Activated CD4-positive, alpha-beta memory T cell treated with anti-CD3 and anti-CD28 coated beads for 36 hours (primary cell): ENCODE data around the gene HDGFL2. TPM values are rescaled to one million over a fixed set of nuclear protein-coding genes. Genes with fewer than 3 reads are reported as not detected.
"Not testable (repeated sequence)": the region's sequence is repeated elsewhere in the genome, so short reads cannot be mapped to it uniquely, and the experiment has no call there.

Experiments used
- CTCF ChIA-PET: fragments of 350-600 bp; sonication (Branson Sonifier 250); formaldehyde crosslinking; loops from one replicate; lab custom pipeline; 2021; ENCODE audit warnings: antibody characterized with exemption, inconsistent platforms; lab: Charles Lee
- POLR2A ChIA-PET: fragments of 350-600 bp; sonication (Branson Sonifier 250); formaldehyde crosslinking; loops from one replicate; lab custom pipeline; 2021; ENCODE audit warnings: antibody characterized with exemption; lab: Charles Lee
- DNase-seq: peaks from one replicate; pipeline ENCODE4 v3.0.0-alpha.2; 2020
- H3K27ac Mint-ChIP-seq: one replicate; pipeline ENCODE4 v1.8.0; 2021; ENCODE audit warnings: mixed read lengths
- H3K27me3 Mint-ChIP-seq: one replicate; pipeline ENCODE4 v1.8.0; 2021; ENCODE audit warnings: mixed read lengths
- H3K36me3 Mint-ChIP-seq: one replicate; pipeline ENCODE4 v1.8.0; 2021; ENCODE audit warnings: mixed read lengths
- H3K4me1 Mint-ChIP-seq: one replicate; pipeline ENCODE4 v1.8.0; 2021; ENCODE audit warnings: low read depth, mixed read lengths
- H3K4me3 Mint-ChIP-seq: one replicate; pipeline ENCODE4 v1.8.0; 2021; ENCODE audit warnings: mild to moderate bottlenecking, mixed read lengths
- H3K9me3 Mint-ChIP-seq: one replicate; pipeline ENCODE4 v1.8.0; 2021; ENCODE audit warnings: mixed read lengths
- intact Hi-C: fragments of 100-400 bp; cut with micrococcal nuclease; formaldehyde crosslinking; loops from one replicate; pipeline ENCODE4 v1.15.1; 2023
- total RNA-seq, 2 experiments: library from RNA; stranded (reverse); gene quantifications; one replicate each; pipeline ENCODE4 v1.2.3, GENCODE V29; 2021

HDGFL2 gene
- total RNA-seq, 2 experiments from 2014 or later, result 46.0 to 47.7 TPM

DNA sequence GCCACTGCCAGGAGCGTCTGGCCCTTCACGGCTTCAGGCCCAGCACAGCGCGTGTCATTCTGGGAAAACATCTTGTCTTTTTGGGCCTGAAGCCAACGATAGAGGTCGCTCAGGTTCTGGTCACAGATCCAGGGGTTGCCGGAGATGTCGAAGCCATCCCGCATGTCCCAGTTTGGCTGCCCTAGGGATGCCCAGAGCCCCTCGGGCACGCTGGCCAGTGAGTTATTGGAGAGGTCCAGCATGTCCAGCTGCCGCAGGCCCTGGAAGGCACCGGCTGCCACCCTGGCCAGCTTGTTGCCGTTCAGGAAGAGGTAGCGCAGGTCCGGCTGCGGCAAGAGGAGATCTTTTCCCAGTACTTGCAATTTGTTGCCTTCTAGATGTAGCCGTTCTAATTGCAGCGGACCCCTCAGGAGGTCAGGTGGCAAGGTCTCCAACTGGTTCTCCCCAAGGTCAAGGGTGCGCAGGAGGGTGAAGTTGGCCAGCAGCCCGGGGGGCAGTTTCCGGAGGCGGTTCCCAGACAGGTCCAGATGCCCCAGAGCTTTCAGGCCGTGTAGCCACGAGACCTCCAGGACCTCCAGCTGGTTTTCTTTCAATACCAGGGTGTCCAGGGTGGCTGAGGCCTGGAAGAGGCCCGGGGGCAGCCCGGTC, 66.0 kb downstream of the HDGFL2 start:
- Mint-ChIP-seq H3K27ac (no peak overlapping the region), H3K36me3 (peaks cover 2% of the 10 kb centered on the region), H3K4me1 (peaks cover 19% of the 10 kb centered on the region), H3K4me3 (no peak overlapping the region), H3K9me3 (peaks cover 3% of the 10 kb centered on the region), H3K27me3 (peaks cover 13% of the 10 kb centered on the region)
- DNase-seq, result no peak
- ChIA-PET POLR2A (no interaction called here), CTCF (interaction anchor here (1.5 to 1.8 kb wide), 2 partner anchors 13 to 15 kb away, joined by 5 to 10 read pairs; no protein-coding TSS in a partner anchor)
- intact Hi-C loops, result no loop called here

DNA sequence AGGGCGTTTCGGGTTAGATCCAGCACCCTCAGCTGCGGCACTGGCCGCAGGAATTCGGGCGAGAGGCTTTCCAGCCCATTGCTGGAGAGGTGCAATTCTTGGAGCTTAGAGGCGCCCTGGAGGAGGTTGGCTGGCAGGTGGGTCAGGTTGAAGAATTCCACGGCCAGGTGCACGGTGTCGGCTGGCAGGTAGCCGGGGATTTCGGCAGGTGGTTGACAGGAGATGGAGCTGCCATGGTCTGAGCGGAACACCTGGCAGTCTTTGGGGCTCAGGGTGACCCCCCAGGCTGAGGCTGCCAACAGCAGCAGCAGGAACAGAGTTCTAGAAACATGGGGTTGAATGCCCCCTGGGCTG, 66.5 kb downstream of the HDGFL2 start:
- peaks cover 3% of the 10 kb centered on the region for H3K9me3 Mint-ChIP-seq
- no peak overlapping the region for H3K4me3 Mint-ChIP-seq
- intact Hi-C loops, result no loop called here
- CTCF ChIA-PET, result interaction anchor here (0.6 to 1.8 kb wide), 3 partner anchors 14 to 330 kb away, joined by 3 to 10 read pairs (median 5); no protein-coding TSS in a partner anchor
- peaks cover 13% of the 10 kb centered on the region for H3K27me3 Mint-ChIP-seq
- H3K4me1 Mint-ChIP-seq, result peaks cover 20% of the 10 kb centered on the region
- POLR2A ChIA-PET, result no interaction called here
- DNase-seq, result no peak
- H3K36me3 Mint-ChIP-seq, result peaks cover 2% of the 10 kb centered on the region
- H3K27ac Mint-ChIP-seq, result no peak overlapping the region

DNA sequence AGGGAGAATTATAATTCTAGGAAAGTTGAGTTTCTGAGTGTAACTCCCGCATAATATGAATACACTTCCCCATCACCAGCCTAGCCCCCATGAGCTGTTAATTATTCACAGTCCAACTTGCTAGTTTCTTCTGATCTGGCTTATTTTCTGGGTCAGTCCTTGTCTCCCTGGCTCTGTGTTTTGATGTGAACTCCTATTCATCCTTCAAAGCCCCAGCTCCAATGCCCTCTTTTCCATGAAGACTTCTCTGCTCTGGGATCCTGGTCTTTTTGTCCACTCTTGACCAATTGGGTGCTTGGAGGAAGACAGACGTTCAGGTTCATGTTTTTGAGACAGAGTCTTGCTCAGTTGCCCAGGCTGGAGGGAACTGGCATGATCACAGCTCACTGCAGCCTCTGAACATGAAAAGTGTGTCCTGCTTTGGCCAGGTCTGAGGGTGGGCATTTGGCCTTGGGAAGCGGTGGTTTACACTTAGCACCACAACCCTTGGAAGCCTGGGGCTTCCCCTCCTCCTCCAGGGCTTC, 67.1 kb downstream of the HDGFL2 start:
- Mint-ChIP-seq H3K27ac (no peak overlapping the region), H3K36me3 (peaks cover 2% of the 10 kb centered on the region), H3K4me1 (peaks cover 20% of the 10 kb centered on the region), H3K4me3 (no peak overlapping the region), H3K27me3 (peaks cover 11% of the 10 kb centered on the region), H3K9me3 (peaks cover 3% of the 10 kb centered on the region)
- CTCF ChIA-PET, result interaction anchor here (0.6 to 1.8 kb wide), 3 partner anchors 14 to 330 kb away, joined by 3 to 10 read pairs (median 5); no protein-coding TSS in a partner anchor
- no peak for DNase-seq
- intact Hi-C loops, result no loop called here
- POLR2A ChIA-PET, result no interaction called here

DNA sequence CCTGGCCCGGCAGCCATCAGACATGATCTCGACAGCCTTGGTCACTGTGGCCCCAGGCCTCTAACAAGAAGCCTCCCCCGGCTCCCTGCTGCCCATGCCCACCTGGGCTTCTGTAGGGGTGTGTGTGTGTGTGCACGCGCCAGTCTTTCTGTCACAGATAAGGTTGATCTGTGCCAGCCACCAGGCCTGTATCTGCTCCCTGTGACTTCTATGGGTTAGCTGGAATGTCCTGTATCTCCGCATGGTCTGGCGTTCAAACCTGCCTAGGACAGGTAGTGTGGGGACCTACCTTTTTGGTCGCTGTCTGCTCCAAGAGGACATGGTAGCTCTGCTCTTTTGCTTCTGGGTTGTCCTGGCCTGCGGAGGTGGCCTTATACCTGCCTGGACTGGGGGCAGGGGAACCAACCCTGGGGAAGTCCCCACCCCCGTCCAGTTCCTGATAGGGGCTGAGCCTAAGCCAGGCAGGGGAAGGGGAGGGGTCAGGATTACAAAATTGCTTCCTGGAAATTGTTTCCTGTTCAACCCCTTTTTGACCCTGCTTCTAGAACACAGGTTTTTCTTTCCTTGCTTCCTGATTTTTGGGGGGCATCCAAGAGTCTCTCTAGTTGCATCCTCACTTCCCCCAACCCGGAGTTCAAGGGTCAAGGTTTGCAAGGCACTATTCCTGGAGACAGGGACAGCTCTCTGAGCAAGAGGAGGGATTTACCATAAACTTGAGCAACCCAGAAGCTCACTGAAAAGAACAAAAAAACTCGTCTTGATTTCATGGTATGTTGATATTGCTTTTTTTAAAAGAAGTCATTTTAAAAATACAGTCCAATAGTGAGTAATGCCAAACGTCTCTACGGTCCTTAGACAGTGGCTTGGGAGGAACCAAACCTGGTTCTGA, 67.8 kb downstream of the HDGFL2 start, which contains the start of gene LRG1:
Gene LRG1, minus strand, starts transcription at position 344 of the 889 bp plus-strand sequence. Its CDS starts 23 bp downstream, at position 321.
- peaks cover 2% of the 10 kb centered on the region for H3K36me3 Mint-ChIP-seq
- H3K4me1 Mint-ChIP-seq, result peaks cover 20% of the 10 kb centered on the region
- H3K4me3 Mint-ChIP-seq, result peak within 1 kb of the TSS; percentile 52
- peak; percentile 56 for DNase-seq
- CTCF ChIA-PET, result interaction anchor here (1.0 to 1.8 kb wide), 4 partner anchors 15 to 19 kb away, joined by 4 to 10 read pairs (median 6); no protein-coding TSS in a partner anchor
- intact Hi-C loops, result no loop called here
- peaks cover 8% of the 10 kb centered on the region for H3K27me3 Mint-ChIP-seq
- POLR2A ChIA-PET, result no interaction called here
- peaks cover 3% of the 10 kb centered on the region for H3K9me3 Mint-ChIP-seq
- peak within 1 kb of the TSS; percentile 54 for H3K27ac Mint-ChIP-seq

DNA sequence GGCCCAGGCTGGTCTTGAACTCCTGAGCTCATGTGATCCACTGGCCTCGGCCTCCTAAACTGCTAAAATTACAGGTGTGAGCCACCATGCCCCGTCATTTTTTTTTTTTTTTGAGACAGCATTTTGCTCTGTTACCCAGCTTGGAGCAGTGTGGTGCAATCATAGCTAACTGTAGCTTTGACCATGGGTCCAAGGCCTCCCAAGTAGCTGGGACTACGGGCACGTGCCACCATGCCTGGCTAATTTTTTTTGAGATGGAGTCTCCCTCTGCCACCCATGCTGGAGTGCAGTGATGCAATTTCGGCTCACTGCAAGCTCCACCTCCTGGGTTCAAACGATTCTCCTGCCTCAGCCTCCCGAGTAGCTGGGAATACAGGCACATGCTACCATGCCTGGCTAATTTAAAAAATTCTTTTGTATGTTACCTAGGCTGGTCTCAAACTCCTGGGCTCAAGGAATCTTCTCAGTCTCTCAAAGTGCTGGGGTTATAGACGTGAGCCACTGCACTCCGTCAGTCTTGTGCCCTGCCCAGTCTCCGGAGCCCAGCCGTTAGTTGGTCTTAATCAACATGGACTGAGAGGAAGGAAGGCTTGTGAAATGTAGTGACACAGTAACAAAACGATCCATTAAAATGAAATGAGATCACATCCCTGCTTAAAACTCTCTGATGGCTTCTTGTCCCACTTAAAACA, 69.2 kb downstream of the HDGFL2 start:
- no peak overlapping the region for H3K27ac Mint-ChIP-seq
- CTCF ChIA-PET, result interaction anchor here (1.6 kb wide), 1 partner anchor 18 kb away, joined by 7 read pairs; no protein-coding TSS in a partner anchor
- DNase-seq, result no peak
- POLR2A ChIA-PET, result no interaction called here
- peaks cover 3% of the 10 kb centered on the region for H3K9me3 Mint-ChIP-seq
- intact Hi-C loops, result no loop called here
- no peak overlapping the region for H3K4me3 Mint-ChIP-seq
- H3K4me1 Mint-ChIP-seq, result peaks cover 18% of the 10 kb centered on the region
- H3K36me3 Mint-ChIP-seq, result peaks cover 2% of the 10 kb centered on the region
- H3K27me3 Mint-ChIP-seq, result peaks cover 4% of the 10 kb centered on the region

DNA sequence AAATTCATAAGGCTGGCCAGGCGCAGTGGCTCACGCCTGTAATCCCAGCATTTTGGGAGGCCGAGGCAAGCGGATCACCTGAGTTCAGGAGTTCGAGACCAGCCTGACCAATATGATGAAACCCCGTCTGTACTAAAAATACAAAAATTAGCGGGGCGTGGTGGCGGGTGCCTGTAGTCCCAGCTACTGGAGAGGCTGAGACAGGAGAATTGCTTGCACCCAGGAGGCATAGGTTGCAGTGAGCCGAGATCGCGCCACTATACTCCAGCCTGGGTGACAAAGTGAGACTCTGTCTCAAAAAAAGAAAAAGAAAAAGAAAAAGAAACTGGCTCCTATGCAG, 69.7 kb downstream of the HDGFL2 start:
- H3K9me3 Mint-ChIP-seq, POLR2A ChIA-PET, H3K4me3 Mint-ChIP-seq, H3K27me3 Mint-ChIP-seq, DNase-seq, H3K27ac Mint-ChIP-seq, intact Hi-C loops, H3K36me3 Mint-ChIP-seq: not testable (repeated sequence)
- CTCF ChIA-PET, result interaction anchor here (1.6 kb wide), 1 partner anchor 18 kb away, joined by 7 read pairs; no protein-coding TSS in a partner anchor
- H3K4me1 Mint-ChIP-seq, result peaks cover 18% of the 10 kb centered on the region

DNA sequence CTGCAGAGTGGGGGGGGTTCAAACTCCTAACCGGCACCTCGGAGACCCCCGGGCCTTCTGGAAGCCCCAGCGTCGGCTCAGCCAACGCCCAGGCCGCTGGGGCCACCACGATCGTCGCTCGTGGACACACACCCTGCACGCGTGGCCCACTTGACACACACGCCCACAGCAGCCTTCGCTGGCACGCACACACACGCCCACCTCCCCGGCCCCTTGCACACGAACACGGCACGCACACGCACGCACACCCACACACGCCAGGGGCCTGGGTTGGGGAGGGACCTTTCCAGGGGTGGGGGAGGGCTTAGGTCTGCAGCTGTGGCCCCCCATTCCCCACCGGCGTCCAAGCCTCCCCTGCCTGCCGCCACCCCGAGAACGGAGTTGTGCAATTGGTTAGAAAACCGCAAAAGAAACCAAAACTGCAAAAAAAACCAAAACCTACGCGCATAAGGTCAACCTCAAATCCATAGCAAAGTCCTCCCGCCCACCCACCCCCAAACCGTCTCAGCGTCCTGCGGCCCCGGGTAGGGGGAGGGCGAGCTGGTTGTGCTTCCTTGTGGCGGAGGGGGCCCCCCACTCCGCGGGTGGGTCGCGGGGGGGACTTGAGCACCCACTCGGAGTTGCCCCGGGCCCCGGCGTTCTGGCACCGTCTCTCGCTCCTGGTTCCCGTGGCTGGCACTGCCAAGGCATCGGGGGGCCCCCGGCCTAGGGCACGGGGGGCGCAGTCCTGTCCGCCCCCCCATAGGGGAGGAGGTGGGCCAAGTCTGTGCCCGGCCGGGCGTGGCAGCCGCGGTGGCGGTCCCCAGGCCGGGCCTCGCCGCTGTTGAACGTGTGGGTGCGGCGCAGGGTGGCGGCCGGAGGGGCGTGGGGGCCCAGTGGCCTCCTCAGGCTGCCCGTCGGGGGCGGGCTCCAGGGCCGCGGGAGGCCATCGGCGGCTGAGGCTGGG, 71.1 kb downstream of the HDGFL2 start:
- Mint-ChIP-seq H3K36me3 (peaks cover 2% of the 10 kb centered on the region), H3K4me3 (no peak overlapping the region), H3K4me1 (peaks cover 18% of the 10 kb centered on the region), H3K9me3 (peaks cover 3% of the 10 kb centered on the region), H3K27me3 (peaks cover 4% of the 10 kb centered on the region), H3K27ac (no peak overlapping the region)
- ChIA-PET CTCF (no interaction called here), POLR2A (no interaction called here)
- no peak for DNase-seq
- intact Hi-C loops, result no loop called here

DNA sequence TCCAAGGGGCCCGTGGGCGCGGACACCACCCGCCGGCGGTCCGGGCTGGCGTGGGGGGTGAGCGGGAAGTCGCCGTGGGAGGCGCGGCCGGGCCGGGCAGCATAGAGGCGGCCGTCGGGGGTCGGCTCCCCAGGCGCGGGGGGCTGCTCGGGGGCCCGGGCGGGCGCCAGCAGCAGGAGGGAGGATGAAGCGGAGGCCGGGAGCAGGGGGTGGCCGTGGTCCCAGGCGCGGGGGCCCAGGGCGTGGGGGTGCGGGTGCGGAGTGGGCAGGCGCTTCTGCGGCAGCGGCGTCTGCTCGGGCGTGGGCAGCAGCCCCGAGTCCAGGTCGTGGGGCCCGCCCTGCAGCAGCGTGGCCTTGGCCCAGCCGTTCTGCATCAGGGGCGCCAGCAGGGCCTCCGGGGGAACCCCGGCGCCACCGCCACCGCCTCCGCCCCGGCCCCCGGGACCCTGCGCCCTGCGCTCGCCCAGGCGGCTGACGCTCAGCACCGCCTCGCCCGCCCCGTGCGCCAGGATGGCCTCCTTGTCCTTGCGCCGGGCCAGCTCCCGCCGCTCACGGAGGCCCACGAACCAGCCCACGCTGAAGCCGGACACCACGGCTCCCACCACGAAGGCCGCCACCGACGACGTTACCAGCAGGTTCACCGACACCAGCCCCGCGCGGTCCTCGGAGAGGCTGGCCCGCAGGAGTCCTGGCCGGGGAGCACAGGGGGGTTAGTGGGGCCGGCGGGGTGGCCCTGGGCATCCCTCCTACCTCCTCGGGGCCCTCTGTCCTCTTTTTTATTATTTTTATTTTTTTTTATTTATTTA, 71.9 kb downstream of the HDGFL2 start:
- DNase-seq, result no peak
- no peak overlapping the region for H3K27ac Mint-ChIP-seq
- peaks cover 2% of the 10 kb centered on the region for H3K36me3 Mint-ChIP-seq
- peaks cover 6% of the 10 kb centered on the region for H3K27me3 Mint-ChIP-seq
- H3K4me3 Mint-ChIP-seq, result no peak overlapping the region
- H3K4me1 Mint-ChIP-seq, result peaks cover 16% of the 10 kb centered on the region
- intact Hi-C loops, result no loop called here
- ChIA-PET POLR2A (no interaction called here), CTCF (no interaction called here)
- H3K9me3 Mint-ChIP-seq, result peaks cover 3% of the 10 kb centered on the region

DNA sequence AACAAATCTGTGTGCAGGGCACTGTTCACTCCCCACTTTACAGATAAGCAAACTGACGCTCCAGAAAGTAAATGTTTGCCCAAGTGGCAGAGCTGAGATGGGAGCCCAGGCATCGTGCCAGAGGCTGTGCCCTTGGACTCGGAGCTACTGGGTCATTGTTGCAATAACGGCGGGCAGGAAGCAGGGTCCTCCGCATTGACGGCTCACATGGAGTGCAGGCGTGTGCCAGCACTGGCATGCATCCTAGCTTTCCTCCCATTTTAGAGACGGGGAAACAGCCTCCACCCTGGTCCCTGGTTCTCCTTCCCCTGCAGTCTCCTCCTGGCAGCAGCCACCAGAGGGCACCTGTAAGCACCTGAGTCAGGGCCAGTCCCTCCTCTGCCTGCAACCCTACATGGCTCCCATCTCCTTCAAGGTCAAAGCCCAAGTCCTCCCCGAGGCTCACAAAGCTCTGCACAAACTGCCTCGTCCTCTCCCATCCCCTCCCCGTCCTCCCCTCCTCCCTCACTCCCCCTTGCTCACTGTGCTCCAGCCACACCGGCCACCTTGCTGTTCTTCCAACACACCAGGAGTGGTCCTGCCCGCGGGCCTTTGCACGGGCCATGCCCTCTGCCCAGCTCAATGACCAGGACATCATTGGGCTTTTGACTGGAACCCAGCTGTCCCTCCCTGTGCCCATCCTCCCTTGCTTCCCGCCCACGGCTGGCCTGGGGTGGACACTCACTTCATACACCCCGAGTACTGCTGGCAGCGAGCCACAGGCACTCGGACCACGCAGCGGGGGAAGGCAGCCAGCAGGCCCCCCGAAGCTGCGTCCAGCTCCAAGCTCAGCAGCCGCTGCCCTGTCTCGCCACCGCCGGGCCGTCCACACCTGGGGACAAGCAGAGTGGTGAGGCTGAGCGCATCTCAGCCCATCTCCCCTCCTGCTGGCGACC, 75.5 kb downstream of the HDGFL2 start:
- peak; percentile 33 for DNase-seq
- H3K9me3 Mint-ChIP-seq, result no peaks in the 10 kb centered on the region
- H3K4me3 Mint-ChIP-seq, result no peak overlapping the region
- CTCF ChIA-PET, result interaction anchor here (0.6 to 1.3 kb wide), 4 partner anchors 11 to 89 kb away, joined by 3 to 5 read pairs (median 4); partner anchors contain the start of gene PLIN5
- no peaks in the 10 kb centered on the region for H3K36me3 Mint-ChIP-seq
- peaks cover 2% of the 10 kb centered on the region for H3K4me1 Mint-ChIP-seq
- H3K27ac Mint-ChIP-seq, result no peak overlapping the region
- POLR2A ChIA-PET, result no interaction called here
- intact Hi-C loops, result no loop called here
- H3K27me3 Mint-ChIP-seq, result peaks cover 2% of the 10 kb centered on the region

DNA sequence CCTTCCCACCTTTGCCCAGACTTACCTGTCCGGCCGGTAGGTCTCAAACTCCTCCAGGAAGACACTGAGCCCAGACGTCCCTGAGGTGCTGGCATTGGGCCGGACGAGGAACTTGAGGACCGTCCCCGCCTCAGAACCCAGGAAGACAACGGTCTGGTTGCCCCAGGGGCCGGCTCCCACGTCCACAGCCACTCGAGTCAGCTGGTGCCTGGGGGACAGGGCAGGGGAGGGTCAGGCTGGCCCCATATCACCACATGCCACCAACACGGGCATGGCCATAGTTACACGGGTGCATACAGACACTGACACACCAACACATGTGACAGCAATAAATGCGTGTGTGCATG, 76.1 kb downstream of the HDGFL2 start:
- H3K4me1 Mint-ChIP-seq, result no peaks in the 10 kb centered on the region
- DNase-seq, result no peak
- no peaks in the 10 kb centered on the region for H3K36me3 Mint-ChIP-seq
- intact Hi-C loops, result no loop called here
- CTCF ChIA-PET, result interaction anchor here (0.6 kb wide), 2 partner anchors 18 to 25 kb away, joined by 3 read pairs; no protein-coding TSS in a partner anchor
- no peaks in the 10 kb centered on the region for H3K9me3 Mint-ChIP-seq
- H3K27ac Mint-ChIP-seq, result no peak overlapping the region
- peaks cover 6% of the 10 kb centered on the region for H3K27me3 Mint-ChIP-seq
- H3K4me3 Mint-ChIP-seq, result no peak overlapping the region
- POLR2A ChIA-PET, result no interaction called here
